SK-N-SH treated with all-trans-retinoic acid at 6 μM for 48 hours (cell line): ENCODE results near the gene PKMYT1.

Experiments used
- POU6F1 ChIP-seq: fragments of 250-450 bp; sonication (Bioruptor Pico); IDR thresholded peaks from 2 replicates; pipeline ENCODE4 v1.8.0; 2021; ENCODE audit warnings: low read depth, mild to moderate bottlenecking, moderate library complexity, borderline replicate concordance
- TCF4 ChIP-seq: fragments of 250-450 bp; sonication (Bioruptor Pico); IDR thresholded peaks from 2 replicates; pipeline ENCODE4 v1.8.0; 2021; ENCODE audit warnings: mild to moderate bottlenecking, moderate library complexity, borderline replicate concordance

DNA sequence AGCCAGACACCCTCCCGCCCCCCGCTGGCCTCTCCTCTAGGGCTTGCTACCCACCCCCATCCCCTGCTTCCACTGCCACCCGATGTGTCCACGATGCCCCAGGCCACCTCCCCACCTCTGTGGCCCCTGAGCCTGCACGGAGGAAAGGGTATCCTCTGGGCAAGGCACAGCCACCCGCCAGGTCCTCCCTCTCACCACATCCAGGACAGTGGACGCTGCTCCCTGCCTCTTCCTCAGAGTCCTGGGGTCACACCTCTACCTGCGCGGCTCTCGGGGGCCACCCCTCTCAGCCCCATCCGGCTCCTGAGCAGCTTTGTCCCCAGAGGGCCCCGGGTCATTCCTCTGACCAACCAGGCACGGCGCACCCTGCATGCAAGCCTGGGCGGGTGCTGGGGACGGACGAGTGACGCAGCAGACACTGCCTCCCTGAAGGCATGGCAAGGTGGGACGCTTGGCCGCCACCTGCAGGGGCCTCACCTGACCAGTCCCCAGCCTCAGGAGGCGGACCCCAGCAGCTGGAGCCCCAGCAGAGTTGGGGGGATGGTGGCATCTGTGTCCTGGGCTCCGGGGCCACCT, 43.7 kb downstream of the PKMYT1 start:
- TF ChIP-seq TCF4 (no peak), POU6F1 (CRISPR knock-in tag) (no peak)
